Ascending aorta (tissue), 2 donors: Measurements from ENCODE around the gene SLC8B1. TPM values are rescaled to one million over a fixed set of nuclear protein-coding genes. Genes with fewer than 3 reads are reported as not detected.

Source experiments
- DNase-seq, 2 donors: peaks; one replicate each; pipeline ENCODE4 v3.0.0-alpha.2; 2019; ENCODE audit warnings: low spot score in 2 of 2
- H3K27ac ChIP-seq, 2 donors: fragments of 200-600 bp; sonication (generic); one replicate each; pipeline ENCODE4 v1.5.1; 2016 to 2017; ENCODE audit warnings: mild to moderate bottlenecking in 1 of 2
- H3K27me3 ChIP-seq: fragments of 200-600 bp; sonication (generic); one replicate; pipeline ENCODE4 v1.5.1; 2017
- H3K36me3 ChIP-seq, 2 donors: fragments of 200-600 bp; sonication (generic); one replicate each; pipeline ENCODE4 v1.5.1; 2016
- H3K4me1 ChIP-seq, 2 donors: fragments of 200-600 bp; sonication (generic); one replicate each; pipeline ENCODE4 v1.5.1; 2016 to 2017; ENCODE audit warnings: mild to moderate bottlenecking in 1 of 2
- H3K4me3 ChIP-seq, 2 donors: fragments of 200-600 bp; sonication (generic); one replicate each; pipeline ENCODE4 v1.5.1; 2016 to 2017; ENCODE audit warnings: mild to moderate bottlenecking in 1 of 2
- H3K9me3 ChIP-seq, 2 donors: fragments of 200-600 bp; sonication (generic); one replicate each; pipeline ENCODE4 v1.5.1; 2016
- intact Hi-C: fragments of 100-400 bp; cut with DNase I; formaldehyde crosslinking; loops from one replicate; pipeline ENCODE4 v1.15.1; 2023
- total RNA-seq: library from RNA; depleted of rRNA; stranded (reverse); fragments of >200 nt; gene quantifications from one replicate; pipeline ENCODE4 v1.1.0, GENCODE V29; 2016
- TF ChIP-seq, protein P1 (sequence below), 3 experiments: fragments of 200-600 bp in 2 of 3; fragments of 450-650 bp in 1 of 3; sonication (generic) in 2 of 3; IDR thresholded peaks; one replicate each; pipeline ENCODE4 v1.5.1; 2016 to 2019; ENCODE audit warnings: antibody characterized with exemption in 3 of 3, mild to moderate bottlenecking in 1 of 3, moderate library complexity in 1 of 3

The SLC8B1 gene
- total RNA-seq, 1 donor from 2014 or later = 114 TPM

DNA sequence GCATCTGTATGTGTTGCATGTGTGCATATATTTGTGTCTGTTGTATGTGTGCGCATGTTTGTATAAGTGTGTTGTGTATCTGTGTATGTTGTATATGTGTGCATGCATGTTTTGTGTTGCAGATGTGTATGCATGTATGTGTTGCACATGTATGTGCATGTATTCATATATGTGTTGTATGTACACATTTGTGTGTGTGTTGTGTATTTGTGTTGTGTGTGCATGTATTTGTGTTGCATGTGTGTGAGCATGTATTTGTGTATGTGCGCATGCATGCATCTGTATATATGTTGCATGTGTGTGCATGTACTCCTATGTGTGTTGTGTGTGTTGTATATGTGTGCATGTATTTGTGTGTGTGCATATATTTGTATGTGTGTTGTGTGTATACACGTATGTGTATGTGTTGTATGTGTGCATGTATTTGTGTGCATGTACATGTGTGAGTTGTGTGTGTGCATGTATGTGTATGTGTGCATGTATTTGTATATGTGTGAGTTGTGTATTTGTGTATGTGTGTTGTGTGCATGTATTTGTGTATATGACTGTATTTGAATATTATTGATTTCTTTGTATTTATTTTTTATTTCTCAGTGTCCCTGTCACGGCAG lies 16.8 kb downstream of the SLC8B1 start:
- no peaks in the 10 kb centered on the region for H3K27me3 ChIP-seq
- H3K4me3 ChIP-seq = no peak overlapping the region
- peaks cover 77 to 92% of the 10 kb centered on the region in 2 donors for H3K36me3 ChIP-seq
- TF ChIP-seq, protein P1, sequence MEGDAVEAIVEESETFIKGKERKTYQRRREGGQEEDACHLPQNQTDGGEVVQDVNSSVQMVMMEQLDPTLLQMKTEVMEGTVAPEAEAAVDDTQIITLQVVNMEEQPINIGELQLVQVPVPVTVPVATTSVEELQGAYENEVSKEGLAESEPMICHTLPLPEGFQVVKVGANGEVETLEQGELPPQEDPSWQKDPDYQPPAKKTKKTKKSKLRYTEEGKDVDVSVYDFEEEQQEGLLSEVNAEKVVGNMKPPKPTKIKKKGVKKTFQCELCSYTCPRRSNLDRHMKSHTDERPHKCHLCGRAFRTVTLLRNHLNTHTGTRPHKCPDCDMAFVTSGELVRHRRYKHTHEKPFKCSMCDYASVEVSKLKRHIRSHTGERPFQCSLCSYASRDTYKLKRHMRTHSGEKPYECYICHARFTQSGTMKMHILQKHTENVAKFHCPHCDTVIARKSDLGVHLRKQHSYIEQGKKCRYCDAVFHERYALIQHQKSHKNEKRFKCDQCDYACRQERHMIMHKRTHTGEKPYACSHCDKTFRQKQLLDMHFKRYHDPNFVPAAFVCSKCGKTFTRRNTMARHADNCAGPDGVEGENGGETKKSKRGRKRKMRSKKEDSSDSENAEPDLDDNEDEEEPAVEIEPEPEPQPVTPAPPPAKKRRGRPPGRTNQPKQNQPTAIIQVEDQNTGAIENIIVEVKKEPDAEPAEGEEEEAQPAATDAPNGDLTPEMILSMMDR (IDR thresholded peaks at IDR 0.05) = no peak
- DNase-seq = no peak
- H3K27ac ChIP-seq = no peak overlapping the region
- H3K9me3 ChIP-seq = no peaks in the 10 kb centered on the region
- intact Hi-C loops = no loop called here
- no peaks in the 10 kb centered on the region for H3K4me1 ChIP-seq

DNA sequence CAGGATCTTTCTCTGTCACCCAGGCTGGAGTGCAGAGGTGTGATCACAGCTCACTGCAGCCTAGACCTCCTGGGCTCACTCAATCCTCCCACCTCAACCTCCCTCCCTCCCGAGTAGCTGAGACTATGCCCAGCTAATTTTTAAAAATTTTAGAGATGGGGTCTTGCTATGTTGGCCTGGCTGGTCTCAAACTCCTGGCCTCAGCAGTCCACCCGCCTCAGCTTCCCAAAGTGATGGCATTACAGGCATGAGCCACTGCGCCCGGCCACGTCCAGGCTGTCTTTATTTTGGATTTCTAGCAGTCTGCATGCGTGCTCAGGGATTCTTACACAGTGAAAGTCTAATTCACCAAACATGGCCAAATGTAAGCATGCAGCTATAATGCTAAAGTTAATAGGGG lies 17.8 kb downstream of the SLC8B1 start:
- Histone ChIP-seq H3K27ac (no peak overlapping the region), H3K9me3 (no peaks in the 10 kb centered on the region), H3K36me3 (peaks cover 80 to 94% of the 10 kb centered on the region in 2 donors), H3K4me1 (no peaks in the 10 kb centered on the region), H3K4me3 (no peak overlapping the region), H3K27me3 (no peaks in the 10 kb centered on the region)
- intact Hi-C loops = no loop called here
- DNase-seq = no peak
- TF ChIP-seq, protein P1 (IDR thresholded peaks at IDR 0.05) = no peak

DNA sequence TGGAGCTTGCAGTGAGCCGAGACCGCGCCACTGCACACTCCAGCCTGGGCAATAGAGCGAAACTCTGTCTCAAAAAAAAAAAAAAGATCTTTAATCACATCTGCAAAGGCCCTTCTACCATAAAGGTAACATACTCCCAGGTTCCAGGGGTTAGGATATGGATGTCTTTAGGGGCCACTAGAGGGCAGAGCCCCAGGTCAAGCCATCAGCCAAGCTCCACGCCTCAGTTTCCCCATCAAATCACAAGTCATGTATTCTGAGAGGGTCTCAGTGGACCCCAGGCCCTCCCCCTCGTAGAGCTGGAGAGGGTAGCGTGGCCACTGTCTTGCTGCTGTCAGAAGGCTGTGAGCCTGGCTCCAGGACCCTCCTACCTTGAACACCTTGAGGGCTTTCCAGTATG lies 18.8 kb downstream of the SLC8B1 start:
- no peak overlapping the region for H3K4me3 ChIP-seq
- TF ChIP-seq, protein P1 (IDR thresholded peaks at IDR 0.05) = no peak
- H3K4me1 ChIP-seq = no peaks in the 10 kb centered on the region
- no peaks in the 10 kb centered on the region for H3K27me3 ChIP-seq
- peaks cover 75 to 94% of the 10 kb centered on the region in 2 donors for H3K36me3 ChIP-seq
- no peak for DNase-seq
- no peaks in the 10 kb centered on the region for H3K9me3 ChIP-seq
- H3K27ac ChIP-seq = no peak overlapping the region
- intact Hi-C loops = no loop called here

DNA sequence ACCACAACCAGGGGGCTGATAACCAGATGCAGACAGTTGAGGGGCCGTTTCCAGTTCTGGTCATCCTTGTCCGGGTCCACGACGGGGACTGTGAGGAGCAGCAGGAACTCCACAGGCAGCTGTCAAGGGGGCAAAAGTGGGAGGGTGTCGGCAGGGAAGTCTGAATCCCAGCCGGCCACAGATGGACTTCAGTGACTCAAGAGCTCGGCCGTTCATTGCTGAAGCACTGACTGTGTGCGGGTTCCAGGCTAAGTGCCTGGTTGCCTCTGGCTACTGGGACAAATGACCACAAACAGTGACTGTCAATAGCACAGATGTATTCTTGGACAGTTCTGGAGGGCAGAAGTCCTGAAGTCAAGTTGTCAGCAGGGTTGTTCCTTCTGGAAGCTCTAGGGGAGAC lies 19.6 kb downstream of the SLC8B1 start:
- Histone ChIP-seq H3K4me3 (no peak overlapping the region), H3K27ac (no peak overlapping the region), H3K36me3 (peaks cover 70 to 94% of the 10 kb centered on the region in 2 donors), H3K27me3 (no peaks in the 10 kb centered on the region), H3K4me1 (no peaks in the 10 kb centered on the region), H3K9me3 (no peaks in the 10 kb centered on the region)
- TF ChIP-seq, protein P1 (IDR thresholded peaks at IDR 0.05) = no peak
- no peak for DNase-seq
- intact Hi-C loops = no loop called here

DNA sequence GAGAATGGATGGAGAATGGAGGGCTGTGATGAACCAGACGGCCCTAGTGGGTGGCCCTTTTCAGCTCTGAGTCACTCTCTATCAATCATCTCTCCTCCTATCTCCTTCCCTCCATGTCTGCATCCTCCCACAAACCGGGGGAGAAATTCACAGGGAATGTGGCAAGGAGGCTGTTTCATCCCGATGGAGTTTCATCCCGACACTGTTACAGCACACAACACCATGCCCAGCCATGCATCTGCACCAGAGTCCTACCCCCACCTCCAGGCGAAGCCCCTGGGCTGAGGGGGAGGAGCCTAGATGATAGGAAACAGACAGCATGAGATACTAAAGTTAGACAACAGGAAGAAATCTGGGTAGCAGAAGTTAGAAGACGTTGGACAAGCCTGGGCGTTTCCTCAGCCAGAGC lies 20.8 kb downstream of the SLC8B1 start:
- no peaks in the 10 kb centered on the region for H3K4me1 ChIP-seq
- no peak for DNase-seq
- H3K9me3 ChIP-seq = no peaks in the 10 kb centered on the region
- H3K4me3 ChIP-seq = no peak overlapping the region
- no peak overlapping the region for H3K27ac ChIP-seq
- TF ChIP-seq, protein P1 (IDR thresholded peaks at IDR 0.05) = no peak
- H3K27me3 ChIP-seq = no peaks in the 10 kb centered on the region
- peaks cover 71 to 94% of the 10 kb centered on the region in 2 donors for H3K36me3 ChIP-seq
- intact Hi-C loops = loop anchor here (5.0 kb wide), 1 partner anchor 113 kb away; no protein-coding TSS in a partner anchor
